Glutamatergic neuron (in vitro differentiated cells): ENCODE data around the gene C17orf50. TPM values are rescaled to one million over a fixed set of nuclear protein-coding genes. Genes with fewer than 3 reads are reported as not detected.

Experiments
- DNase-seq: peaks from one replicate; pipeline ENCODE4 v3.0.0; 2022
- H3K27ac Mint-ChIP-seq: one replicate; pipeline ENCODE4 v1.8.0; 2020; ENCODE audit warnings: mild to moderate bottlenecking, mixed read lengths, inconsistent platforms; ENCODE audit not compliant: unreplicated experiment
- H3K27me3 Mint-ChIP-seq: one replicate; pipeline ENCODE4 v1.8.0; 2020; ENCODE audit warnings: mild to moderate bottlenecking, moderate library complexity, mixed read lengths, inconsistent platforms; ENCODE audit not compliant: unreplicated experiment
- H3K36me3 Mint-ChIP-seq: one replicate; pipeline ENCODE4 v1.8.0; 2020; ENCODE audit warnings: mild to moderate bottlenecking, mixed read lengths, inconsistent platforms; ENCODE audit not compliant: unreplicated experiment
- H3K4me1 Mint-ChIP-seq: one replicate; pipeline ENCODE4 v1.8.0; 2020; ENCODE audit warnings: mild to moderate bottlenecking, low read depth, mixed read lengths, inconsistent platforms; ENCODE audit not compliant: unreplicated experiment
- H3K4me3 Mint-ChIP-seq: one replicate; pipeline ENCODE4 v1.8.0; 2020; ENCODE audit warnings: mild to moderate bottlenecking, mixed read lengths, inconsistent platforms; ENCODE audit not compliant: unreplicated experiment
- H3K9me3 Mint-ChIP-seq: one replicate; pipeline ENCODE4 v1.8.0; 2020; ENCODE audit warnings: mild to moderate bottlenecking, moderate library complexity, mixed read lengths, inconsistent platforms; ENCODE audit not compliant: unreplicated experiment
- total RNA-seq: library from RNA; stranded (reverse); fragmentation: NEBNext Ultra II Directional; extraction: Animal tissue kit (Norgen Biotek cat#: 25700); gene quantifications from one replicate; pipeline ENCODE4 v1.2.1, GENCODE V29; 2021; ENCODE audit not compliant: unreplicated experiment
- TF ChIP-seq, protein P1 (sequence below): fragments of 200-600 bp; sonication (generic); IDR thresholded peaks from one replicate; pipeline ENCODE4 v1.5.0; 2021; ENCODE audit not compliant: partially characterized antibody, unreplicated experiment

C17orf50 gene
- total RNA-seq, 1 donor from 2014 or later, result not detected

DNA sequence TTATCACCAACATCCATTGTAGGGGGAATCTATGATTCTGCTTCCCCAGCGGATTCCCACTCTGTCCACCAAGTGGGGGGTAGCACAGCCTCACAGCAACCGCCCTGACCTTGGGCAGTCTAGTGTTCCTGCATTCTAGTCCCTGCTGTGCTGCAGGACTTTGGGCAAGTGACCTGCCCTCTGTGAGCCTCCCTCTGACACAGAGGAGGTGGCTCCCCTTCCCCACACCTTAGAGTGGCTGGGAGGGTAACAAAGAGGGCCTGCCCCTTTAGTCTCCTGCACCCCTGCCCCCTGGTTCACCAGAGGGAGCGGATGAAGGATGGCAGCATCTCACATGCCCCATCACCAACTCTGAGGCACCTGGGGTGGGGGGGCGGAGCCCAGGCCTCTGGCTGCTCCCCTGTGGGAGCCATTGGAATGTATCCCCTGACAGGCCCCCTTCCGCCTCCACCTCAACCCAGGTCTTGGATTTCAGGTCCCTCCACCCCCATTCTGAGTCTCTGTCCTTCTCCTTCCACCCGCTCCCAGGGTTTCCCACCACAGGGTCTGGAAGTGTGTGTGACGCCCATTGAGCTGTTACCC lies 17.7 kb upstream of the C17orf50 start:
- H3K4me1 Mint-ChIP-seq, result no peaks in the 10 kb centered on the region
- TF ChIP-seq, protein P1, sequence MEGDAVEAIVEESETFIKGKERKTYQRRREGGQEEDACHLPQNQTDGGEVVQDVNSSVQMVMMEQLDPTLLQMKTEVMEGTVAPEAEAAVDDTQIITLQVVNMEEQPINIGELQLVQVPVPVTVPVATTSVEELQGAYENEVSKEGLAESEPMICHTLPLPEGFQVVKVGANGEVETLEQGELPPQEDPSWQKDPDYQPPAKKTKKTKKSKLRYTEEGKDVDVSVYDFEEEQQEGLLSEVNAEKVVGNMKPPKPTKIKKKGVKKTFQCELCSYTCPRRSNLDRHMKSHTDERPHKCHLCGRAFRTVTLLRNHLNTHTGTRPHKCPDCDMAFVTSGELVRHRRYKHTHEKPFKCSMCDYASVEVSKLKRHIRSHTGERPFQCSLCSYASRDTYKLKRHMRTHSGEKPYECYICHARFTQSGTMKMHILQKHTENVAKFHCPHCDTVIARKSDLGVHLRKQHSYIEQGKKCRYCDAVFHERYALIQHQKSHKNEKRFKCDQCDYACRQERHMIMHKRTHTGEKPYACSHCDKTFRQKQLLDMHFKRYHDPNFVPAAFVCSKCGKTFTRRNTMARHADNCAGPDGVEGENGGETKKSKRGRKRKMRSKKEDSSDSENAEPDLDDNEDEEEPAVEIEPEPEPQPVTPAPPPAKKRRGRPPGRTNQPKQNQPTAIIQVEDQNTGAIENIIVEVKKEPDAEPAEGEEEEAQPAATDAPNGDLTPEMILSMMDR, result no peak
- peaks cover 16% of the 10 kb centered on the region for H3K27me3 Mint-ChIP-seq
- no peak overlapping the region for H3K4me3 Mint-ChIP-seq
- no peak for DNase-seq
- peaks cover 5% of the 10 kb centered on the region for H3K36me3 Mint-ChIP-seq
- peaks cover 13% of the 10 kb centered on the region for H3K9me3 Mint-ChIP-seq
- H3K27ac Mint-ChIP-seq, result no peak overlapping the region

DNA sequence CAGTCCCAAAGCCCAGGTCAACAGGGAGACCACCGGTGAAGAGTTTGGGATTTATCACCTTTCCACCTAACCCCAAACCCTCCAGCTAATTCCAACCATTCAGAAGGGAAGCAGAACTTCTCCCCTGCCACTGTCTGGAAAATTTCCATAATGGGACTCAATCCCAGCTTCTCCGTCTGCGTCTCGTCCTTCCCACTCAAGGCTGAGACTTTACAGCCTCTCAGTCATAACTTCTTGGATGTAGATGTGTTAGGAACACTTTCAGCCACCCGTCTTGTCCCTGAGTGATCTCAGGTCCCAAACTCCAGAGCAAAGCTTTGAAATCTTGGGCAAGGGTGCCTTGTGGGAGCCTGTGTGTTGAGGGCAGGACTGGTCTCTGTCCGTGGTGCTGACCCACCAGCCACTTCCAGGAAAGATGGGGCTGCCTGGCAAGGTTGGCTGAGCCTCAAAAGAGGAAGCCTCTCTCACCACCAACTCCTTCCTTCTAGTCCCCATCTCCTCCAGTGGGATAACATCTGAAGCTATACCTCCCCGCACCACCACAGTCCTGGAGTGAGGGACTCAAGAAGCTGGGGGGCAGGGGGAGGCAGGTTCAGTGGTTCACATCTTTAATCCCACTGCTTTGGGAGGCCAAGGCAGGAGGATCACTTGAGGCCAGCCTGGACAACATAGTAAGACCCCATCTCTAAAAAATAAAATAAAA lies 16.9 kb upstream of the C17orf50 start:
- H3K4me3 Mint-ChIP-seq, result no peak overlapping the region
- H3K9me3 Mint-ChIP-seq, result peaks cover 13% of the 10 kb centered on the region
- no peaks in the 10 kb centered on the region for H3K4me1 Mint-ChIP-seq
- H3K36me3 Mint-ChIP-seq, result peaks cover 5% of the 10 kb centered on the region
- TF ChIP-seq, protein P1, result no peak
- H3K27ac Mint-ChIP-seq, result no peak overlapping the region
- DNase-seq, result no peak
- peaks cover 16% of the 10 kb centered on the region for H3K27me3 Mint-ChIP-seq

DNA sequence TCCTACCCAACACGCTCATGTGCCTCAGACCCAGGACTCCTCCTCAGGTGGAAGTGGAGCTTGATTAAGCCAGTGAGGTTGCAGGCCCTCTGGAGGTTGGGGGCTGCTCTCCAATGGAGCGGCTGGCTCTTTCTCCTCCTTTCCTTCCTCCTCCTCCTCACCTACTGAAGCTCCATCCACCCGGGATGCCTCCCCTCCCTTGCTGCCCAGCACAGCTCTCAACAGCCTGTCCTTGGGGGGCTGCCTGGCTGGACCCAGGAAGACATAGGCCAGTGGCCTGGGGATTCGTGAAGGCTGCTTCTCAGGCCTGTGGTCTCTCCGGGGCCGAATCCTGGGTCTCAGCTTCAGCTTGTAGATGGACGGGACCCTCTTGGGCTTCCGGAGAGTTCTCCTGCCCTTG lies 15.9 kb upstream of the C17orf50 start:
- H3K4me1 Mint-ChIP-seq, result peaks cover 8% of the 10 kb centered on the region
- TF ChIP-seq, protein P1, result no peak
- no peak overlapping the region for H3K27ac Mint-ChIP-seq
- H3K4me3 Mint-ChIP-seq, result no peak overlapping the region
- no peak for DNase-seq
- H3K27me3 Mint-ChIP-seq, result peaks cover 14% of the 10 kb centered on the region
- H3K36me3 Mint-ChIP-seq, result peaks cover under 1% of the 10 kb centered on the region
- H3K9me3 Mint-ChIP-seq, result peaks cover 11% of the 10 kb centered on the region

DNA sequence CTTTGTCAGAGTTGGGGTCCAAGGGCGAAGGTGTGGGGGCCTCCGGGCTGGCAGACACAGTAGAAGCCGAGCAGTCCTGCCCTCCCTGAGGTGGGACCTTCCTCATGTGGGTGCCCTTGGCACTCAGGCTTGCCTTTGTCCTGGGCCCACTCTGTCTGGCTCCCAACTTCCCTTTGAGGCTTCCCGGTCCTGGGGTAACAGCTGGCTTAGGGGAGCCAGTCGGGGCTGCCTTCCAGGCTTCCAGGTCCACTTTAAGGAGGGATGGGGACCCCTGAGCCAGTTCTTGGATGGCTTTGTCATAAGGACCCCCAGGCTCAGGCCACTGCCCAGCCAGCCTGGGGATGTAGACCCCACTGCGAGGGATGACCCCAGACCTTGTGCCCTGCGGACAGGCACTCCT lies 15.4 kb upstream of the C17orf50 start:
- Mint-ChIP-seq H3K27me3 (peaks cover 12% of the 10 kb centered on the region), H3K9me3 (peaks cover 11% of the 10 kb centered on the region), H3K36me3 (no peaks in the 10 kb centered on the region), H3K4me3 (no peak overlapping the region), H3K4me1 (peaks cover 8% of the 10 kb centered on the region), H3K27ac (no peak overlapping the region)
- TF ChIP-seq, protein P1, result no peak
- DNase-seq, result no peak

- H3K36me3 Mint-ChIP-seq, result no peaks in the 10 kb centered on the region
- H3K4me1 Mint-ChIP-seq, result peaks cover 8% of the 10 kb centered on the region
- H3K27ac Mint-ChIP-seq, result no peak overlapping the region
- TF ChIP-seq, protein P1, result no peak
- peaks cover 8% of the 10 kb centered on the region for H3K27me3 Mint-ChIP-seq
- peaks cover 11% of the 10 kb centered on the region for H3K9me3 Mint-ChIP-seq
- no peak for DNase-seq
- H3K4me3 Mint-ChIP-seq, result no peak overlapping the region
These were observed 14.9 kb upstream of the C17orf50 start for GRCh38 chr17:35745749-35746320.
